K562 (cell line): ENCODE results near the gene SEC23IP. TPM values are rescaled to one million over a fixed set of nuclear protein-coding genes. Genes with fewer than 3 reads are reported as not detected.

Experiments
- HMGN3 ChIP-seq: IDR thresholded peaks from 2 replicates; pipeline ENCODE4 v1.6.1; 2011; ENCODE audit warnings: borderline replicate concordance, low read depth, mild to moderate bottlenecking, mixed read lengths, low read length; ENCODE audit not compliant: insufficient read length; ENCODE audit errors: extremely low read depth
- KLF13 ChIP-seq: fragments of 450-650 bp; IDR thresholded peaks from 2 replicates; pipeline ENCODE4 v1.6.1; 2016; ENCODE audit warnings: missing genetic modification characterization, low read depth, mild to moderate bottlenecking, missing compliant biosample characterization, moderate library complexity, borderline replicate concordance
- MAFF ChIP-seq: IDR thresholded peaks from 2 replicates; pipeline ENCODE4 v1.6.1; 2012; ENCODE audit warnings: low read length, improper control_type of control experiment
- MBD2 ChIP-seq: sonication (generic); IDR thresholded peaks from 2 replicates; pipeline ENCODE4 v1.6.1; 2016; ENCODE audit warnings: low read depth, borderline replicate concordance
- MNT ChIP-seq, 2 experiments: fragments of 450-650 bp; conservative IDR thresholded peaks; 2 replicates each; pipeline ENCODE4 v1.6.1; 2017; ENCODE audit warnings: mild to moderate bottlenecking in 2 of 2, moderate library complexity in 2 of 2
- NR3C1 ChIP-seq: sonication (generic); formaldehyde crosslinking; IDR thresholded peaks from 2 replicates; pipeline ENCODE4 v1.8.1; 2022; ENCODE audit warnings: missing genetic modification reagents
- POLR2AphosphoS2 ChIP-seq: IDR thresholded peaks from 2 replicates; pipeline ENCODE4 v1.6.1; 2012; ENCODE audit warnings: low read length, improper control_type of control experiment
- SAFB ChIP-seq: fragments of 200-400 bp; formaldehyde crosslinking; IDR thresholded peaks from 2 replicates; pipeline ENCODE4 v1.6.1; 2017; ENCODE audit warnings: low read depth, low read length, borderline replicate concordance
- SIN3A ChIP-seq, 2 experiments: fragments of 150-350 bp in 1 of 2; IDR thresholded peaks; 2 replicates each; pipeline ENCODE4 v1.6.1; 2011 to 2016; ENCODE audit warnings: borderline replicate concordance in 2 of 2, low read depth in 2 of 2, low read length in 2 of 2, mild to moderate bottlenecking in 2 of 2, moderate library complexity in 2 of 2; ENCODE audit not compliant: control insufficient read depth in 1 of 2
- SIRT6 ChIP-seq: IDR thresholded peaks from one replicate; pipeline ENCODE4 v1.6.1; 2012; ENCODE audit warnings: low read depth, mild to moderate bottlenecking, control low read depth, inconsistent platforms, low read length, moderate library complexity
- TEAD4 ChIP-seq, 2 experiments: sonication (generic) in 1 of 2; formaldehyde crosslinking in 1 of 2; IDR thresholded peaks; 2 replicates each; pipeline versions ENCODE4 v1.6.1 to v1.8.0; 2012 to 2022; ENCODE audit warnings: borderline replicate concordance in 1 of 2, inconsistent platforms in 1 of 2, low read length in 1 of 2, mild to moderate bottlenecking in 1 of 2, missing genetic modification reagents in 1 of 2
- TGIF2 ChIP-seq: sonication (generic); formaldehyde crosslinking; IDR thresholded peaks from 2 replicates; pipeline ENCODE4 v1.8.1; 2022; ENCODE audit warnings: mild to moderate bottlenecking, missing genetic modification reagents, moderate library complexity
- ZBTB2 ChIP-seq: fragments of 450-650 bp; IDR thresholded peaks from 2 replicates; pipeline ENCODE4 v1.6.1; 2016; ENCODE audit warnings: antibody characterized with exemption
- ZC3H8 ChIP-seq: fragments of 450-650 bp; IDR thresholded peaks from 2 replicates; pipeline ENCODE4 v1.6.1; 2017
- ZNF584 ChIP-seq: fragments of 200-800 bp; sonication (Bioruptor generic); IDR thresholded peaks from 2 replicates; pipeline ENCODE4 v1.6.1; 2016; ENCODE audit warnings: low read depth, mild to moderate bottlenecking, missing genetic modification characterization, missing compliant biosample characterization
- polyA plus RNA-seq, 8 experiments: library from polyadenylated mRNA; depleted of rRNA in 4 of 8; stranded (reverse) in 5 of 8; unstranded in 3 of 8; fragments of >200 nt; fragmentation: Nextera tagmentation in 2 of 8; fragmentation: Illumina TruSeq in 1 of 8; extraction: Ambion mirVana in 2 of 8; extraction: Trizol in 1 of 8; gene quantifications; 2 replicates each; pipeline versions ENCODE4 v1.2.1 to v1.2.3, GENCODE V29; 2011 to 2014; ENCODE audit warnings: inconsistent platforms in 1 of 8, missing spikeins in 1 of 8
- total RNA-seq, 7 experiments: library from RNA; depleted of rRNA in 6 of 7; stranded (reverse); fragments of >200 nt in 6 of 7; fragmentation: Illumina TruSeq in 2 of 7; extraction: Trizol in 2 of 7; gene quantifications; 2 replicates each; pipeline versions ENCODE4 v1.2.1 to v1.2.3, GENCODE V29; 2011 to 2021; ENCODE audit warnings: low replicate concordance in 1 of 7
- TF ChIP-seq, protein P1 (sequence below): fragments of 150-350 bp; conservative IDR thresholded peaks from 2 replicates; pipeline ENCODE4 v1.6.1; 2014; ENCODE audit warnings: low read length
- TF ChIP-seq, protein P2 (sequence below): fragments of 450-650 bp; IDR thresholded peaks from 2 replicates; pipeline ENCODE4 v1.6.1; 2017; ENCODE audit warnings: antibody characterized with exemption
- TF ChIP-seq, protein P3 (sequence below): sonication (generic); formaldehyde crosslinking; IDR thresholded peaks from 2 replicates; pipeline ENCODE4 v1.9.0; 2022; ENCODE audit warnings: mild to moderate bottlenecking, missing genetic modification reagents

The SEC23IP gene
- total and polyA plus RNA-seq, 9 of the 15 experiments (the other 6 are each of a cell fraction or from before 2014, with no cell fraction given) = 15.8 to 38.4 (median 22.5) TPM

- TF ChIP-seq KLF13 = peak; percentile 94
- TF ChIP-seq, protein P1, sequence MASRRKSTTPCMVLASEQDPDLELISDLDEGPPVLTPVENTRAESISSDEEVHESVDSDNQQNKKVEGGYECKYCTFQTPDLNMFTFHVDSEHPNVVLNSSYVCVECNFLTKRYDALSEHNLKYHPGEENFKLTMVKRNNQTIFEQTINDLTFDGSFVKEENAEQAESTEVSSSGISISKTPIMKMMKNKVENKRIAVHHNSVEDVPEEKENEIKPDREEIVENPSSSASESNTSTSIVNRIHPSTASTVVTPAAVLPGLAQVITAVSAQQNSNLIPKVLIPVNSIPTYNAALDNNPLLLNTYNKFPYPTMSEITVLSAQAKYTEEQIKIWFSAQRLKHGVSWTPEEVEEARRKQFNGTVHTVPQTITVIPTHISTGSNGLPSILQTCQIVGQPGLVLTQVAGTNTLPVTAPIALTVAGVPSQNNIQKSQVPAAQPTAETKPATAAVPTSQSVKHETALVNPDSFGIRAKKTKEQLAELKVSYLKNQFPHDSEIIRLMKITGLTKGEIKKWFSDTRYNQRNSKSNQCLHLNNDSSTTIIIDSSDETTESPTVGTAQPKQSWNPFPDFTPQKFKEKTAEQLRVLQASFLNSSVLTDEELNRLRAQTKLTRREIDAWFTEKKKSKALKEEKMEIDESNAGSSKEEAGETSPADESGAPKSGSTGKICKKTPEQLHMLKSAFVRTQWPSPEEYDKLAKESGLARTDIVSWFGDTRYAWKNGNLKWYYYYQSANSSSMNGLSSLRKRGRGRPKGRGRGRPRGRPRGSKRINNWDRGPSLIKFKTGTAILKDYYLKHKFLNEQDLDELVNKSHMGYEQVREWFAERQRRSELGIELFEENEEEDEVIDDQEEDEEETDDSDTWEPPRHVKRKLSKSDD = no peak
- no peak for TF ChIP-seq SIRT6
- no peak for TF ChIP-seq NR3C1 (CRISPR knock-in tag)
- TF ChIP-seq MAFF = peak; percentile 98
- TF ChIP-seq, protein P2, sequence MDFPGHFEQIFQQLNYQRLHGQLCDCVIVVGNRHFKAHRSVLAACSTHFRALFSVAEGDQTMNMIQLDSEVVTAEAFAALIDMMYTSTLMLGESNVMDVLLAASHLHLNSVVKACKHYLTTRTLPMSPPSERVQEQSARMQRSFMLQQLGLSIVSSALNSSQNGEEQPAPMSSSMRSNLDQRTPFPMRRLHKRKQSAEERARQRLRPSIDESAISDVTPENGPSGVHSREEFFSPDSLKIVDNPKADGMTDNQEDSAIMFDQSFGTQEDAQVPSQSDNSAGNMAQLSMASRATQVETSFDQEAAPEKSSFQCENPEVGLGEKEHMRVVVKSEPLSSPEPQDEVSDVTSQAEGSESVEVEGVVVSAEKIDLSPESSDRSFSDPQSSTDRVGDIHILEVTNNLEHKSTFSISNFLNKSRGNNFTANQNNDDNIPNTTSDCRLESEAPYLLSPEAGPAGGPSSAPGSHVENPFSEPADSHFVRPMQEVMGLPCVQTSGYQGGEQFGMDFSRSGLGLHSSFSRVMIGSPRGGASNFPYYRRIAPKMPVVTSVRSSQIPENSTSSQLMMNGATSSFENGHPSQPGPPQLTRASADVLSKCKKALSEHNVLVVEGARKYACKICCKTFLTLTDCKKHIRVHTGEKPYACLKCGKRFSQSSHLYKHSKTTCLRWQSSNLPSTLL = no peak
- TF ChIP-seq ZC3H8 = no peak
- TF ChIP-seq TGIF2 (CRISPR knock-in tag) = no peak
- TF ChIP-seq SIN3A (IDR thresholded peaks at IDR 0.05; ENCODE audit: borderline replicate concordance in 2 of 2, control insufficient read depth in 1 of 2, low read depth in 2 of 2, low read length in 2 of 2) = 0 out of 4 replicates have a peak, but pooled peaks of 1 of the 2 experiments have one; percentile 45
- TF ChIP-seq ZNF584 (CRISPR knock-in tag) = no peak
- no peak; the same call in 1 of the 2 replicates for TF ChIP-seq TEAD4 (IDR thresholded peaks at IDR 0.05; ENCODE audit: low read length)
- TF ChIP-seq TEAD4 (CRISPR knock-in tag; IDR thresholded peaks at IDR 0.05; ENCODE audit: borderline replicate concordance) = no peak
- peak; percentile 83 for TF ChIP-seq HMGN3
- TF ChIP-seq MBD2 = no peak
- TF ChIP-seq POLR2AphosphoS2 = no peak
- peak; percentile 28 for TF ChIP-seq ZBTB2
- peak in 1 of 2 experiments; percentile 44; a peak in 1 of 4 replicates for TF ChIP-seq MNT (conservative IDR thresholded peaks at IDR 0.05)
- peak; percentile 69 for TF ChIP-seq SAFB
- TF ChIP-seq, protein P3, sequence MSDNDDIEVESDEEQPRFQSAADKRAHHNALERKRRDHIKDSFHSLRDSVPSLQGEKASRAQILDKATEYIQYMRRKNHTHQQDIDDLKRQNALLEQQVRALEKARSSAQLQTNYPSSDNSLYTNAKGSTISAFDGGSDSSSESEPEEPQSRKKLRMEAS (CRISPR knock-in tag) = no peak
Measured at GRCh38 chr10:119872860-119873681, 19.5 kb upstream of the SEC23IP start (continued).
